GM12891 (cell line): ENCODE data around the gene CRTC1.
"Not testable (repeated sequence)": the region's sequence is repeated elsewhere in the genome, so short reads cannot be mapped to it uniquely, and the experiment has no call there.

ENCODE experiments used
- DNase-seq: peaks from one replicate; pipeline ENCODE4 v3.0.0; 2011; ENCODE audit warnings: low spot score; ENCODE audit not compliant: insufficient read length
- FAIRE-seq: peaks from 2 replicates; lab custom pipeline; 2011; peaks lifted over from hg19 to GRCh38; lab: Jason Lieb, UNC
- PAX5 ChIP-seq: IDR thresholded peaks from 2 replicates; pipeline ENCODE4 v1.6.1; 2011; ENCODE audit warnings: low read length, moderate library complexity, mild to moderate bottlenecking; ENCODE audit not compliant: insufficient read depth, severe bottlenecking
- POLR2A ChIP-seq: IDR thresholded peaks from 2 replicates; pipeline ENCODE4 v1.6.1; 2011; ENCODE audit warnings: low read depth, low read length, control low read depth
- POLR2AphosphoS5 ChIP-seq: IDR thresholded peaks from 2 replicates; pipeline ENCODE4 v1.6.1; 2011; ENCODE audit warnings: low read depth, low read length, control low read depth
- POU2F2 ChIP-seq: IDR thresholded peaks from 2 replicates; pipeline ENCODE4 v1.6.1; 2011; ENCODE audit warnings: low read depth, mild to moderate bottlenecking, control low read depth, low read length, moderate library complexity
- SPI1 ChIP-seq: IDR thresholded peaks from 2 replicates; pipeline ENCODE4 v1.6.1; 2011; ENCODE audit warnings: low read depth, low read length, control low read depth
- TAF1 ChIP-seq: IDR thresholded peaks from 2 replicates; pipeline ENCODE4 v1.6.1; 2011; ENCODE audit warnings: low read depth, low read length, control low read depth

Gene CRTC1

GRCh38 chr19:18719541-18719940, 36.1 kb downstream of the CRTC1 start:
- DNase-seq (no peak), FAIRE-seq (no peak)
- TF ChIP-seq TAF1 (no peak), POLR2AphosphoS5 (no peak), POU2F2 (no peak), POLR2A (no peak), SPI1 (no peak), PAX5 (no peak)

GRCh38 chr19:18723871-18724377, 40.4 kb downstream of the CRTC1 start:
- no peak for TF ChIP-seq POLR2AphosphoS5
- TF ChIP-seq POLR2A, result no peak
- TF ChIP-seq SPI1, result no peak
- TF ChIP-seq TAF1, result no peak
- no peak for TF ChIP-seq PAX5
- TF ChIP-seq POU2F2, result no peak
- FAIRE-seq, result no peak
- DNase-seq, result no peak

- DNase-seq (no peak), FAIRE-seq (no peak)
- TF ChIP-seq TAF1, result no peak
- no peak for TF ChIP-seq POU2F2
- no peak for TF ChIP-seq PAX5
- TF ChIP-seq SPI1, result no peak
- TF ChIP-seq POLR2A, result no peak
- no peak for TF ChIP-seq POLR2AphosphoS5
These were observed 42.6 kb downstream of the CRTC1 start for GRCh38 chr19:18725841-18726770.

GRCh38 chr19:18726846-18727245, 43.4 kb downstream of the CRTC1 start:
- DNase-seq (no peak), FAIRE-seq (no peak)
- TF ChIP-seq POLR2A (no peak), PAX5 (no peak), POU2F2 (no peak), SPI1 (no peak), POLR2AphosphoS5 (no peak), TAF1 (no peak)

GRCh38 chr19:18727602-18728001, 44.1 kb downstream of the CRTC1 start:
- DNase-seq, FAIRE-seq: not testable (repeated sequence)

GRCh38 chr19:18729933-18730530, 46.6 kb downstream of the CRTC1 start:
- FAIRE-seq (no peak), DNase-seq (no peak)
- TF ChIP-seq TAF1 (no peak), POU2F2 (no peak), POLR2A (no peak), POLR2AphosphoS5 (no peak), PAX5 (no peak), SPI1 (no peak)

GRCh38 chr19:18730885-18731513, 47.5 kb downstream of the CRTC1 start:
- DNase-seq (no peak), FAIRE-seq (no peak)
- TF ChIP-seq PAX5, result no peak
- no peak for TF ChIP-seq TAF1
- no peak for TF ChIP-seq POLR2A
- no peak for TF ChIP-seq SPI1
- TF ChIP-seq POLR2AphosphoS5, result no peak

- TF ChIP-seq TAF1, result no peak
- TF ChIP-seq POLR2A, result no peak
- no peak for TF ChIP-seq SPI1
- no peak for TF ChIP-seq PAX5
- TF ChIP-seq POLR2AphosphoS5, result no peak
- no peak for TF ChIP-seq POU2F2
- FAIRE-seq (no peak), DNase-seq (no peak)
These were observed 48.1 kb downstream of the CRTC1 start for GRCh38 chr19:18731562-18732008.

GRCh38 chr19:18733196-18733647, 49.7 kb downstream of the CRTC1 start:
- DNase-seq (no peak), FAIRE-seq (no peak)
- TF ChIP-seq TAF1 (no peak), POU2F2 (no peak), PAX5 (no peak), POLR2AphosphoS5 (no peak), POLR2A (no peak), SPI1 (no peak)

GRCh38 chr19:18733762-18734332, 50.4 kb downstream of the CRTC1 start:
- DNase-seq, result not testable (repeated sequence)

More at GRCh38 chr19:18733762-18734332, 50.4 kb downstream of the CRTC1 start:
- not testable (repeated sequence) for FAIRE-seq
